Measurements from ENCODE around the gene TDRKH.

DNA sequence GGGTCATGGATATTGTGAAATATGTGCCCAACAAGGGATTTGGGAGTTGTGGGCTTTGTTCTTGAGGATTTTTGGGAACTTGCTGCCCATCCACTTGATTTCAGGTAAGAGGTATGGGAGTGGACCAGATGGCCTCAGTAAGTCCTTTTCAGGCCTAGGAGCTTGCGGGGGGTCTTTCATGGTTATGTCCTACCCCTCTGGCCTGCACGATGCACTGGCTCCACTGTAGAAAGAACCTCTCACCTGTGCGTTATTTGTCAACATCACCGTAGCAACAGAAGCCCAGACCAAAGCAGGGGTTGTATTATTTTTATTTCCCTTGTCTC, 60.4 kb downstream of the TDRKH start:
- TF ChIP-seq POLR2A (IDR thresholded peaks at IDR 0.05; ENCODE audit: low read length) (no peak), GATA1 (IDR thresholded peaks at IDR 0.05; ENCODE audit: low read depth, low read length) (no peak)
